Measurements from ENCODE around the gene PCGF3.
"Not testable (repeated sequence)": the region's sequence is repeated elsewhere in the genome, so short reads cannot be mapped to it uniquely, and the experiment has no call there.

PCGF3 gene

GRCh38 chr4:730511-730910 lies 24.9 kb downstream of the PCGF3 start:
- Histone ChIP-seq H3K4me3 (IDR thresholded peaks at IDR 0.05; ENCODE audit: insufficient read depth, low read depth, low read length) (no peak overlapping the region), H3K79me2 (ENCODE audit: insufficient read depth, low read depth) (no peaks in the 10 kb centered on the region), H4K20me1 (ENCODE audit: insufficient read depth) (no peaks in the 10 kb centered on the region), H3K4me1 (ENCODE audit: low read depth, poor library complexity, severe bottlenecking) (no peaks in the 10 kb centered on the region), H3K36me3 (ENCODE audit: insufficient read depth) (no peaks in the 10 kb centered on the region), H3K27ac (no peak overlapping the region), H3K27me3 (ENCODE audit: insufficient read depth, low read depth) (no peaks in the 10 kb centered on the region), H3K9ac (no peak overlapping the region), H3K4me2 (no peak overlapping the region), H2AFZ (ENCODE audit: low read depth) (no peak overlapping the region)
- TF ChIP-seq CTCF (conservative IDR thresholded peaks at IDR 0.05; ENCODE audit: low read depth, low read length): no peak

DNA sequence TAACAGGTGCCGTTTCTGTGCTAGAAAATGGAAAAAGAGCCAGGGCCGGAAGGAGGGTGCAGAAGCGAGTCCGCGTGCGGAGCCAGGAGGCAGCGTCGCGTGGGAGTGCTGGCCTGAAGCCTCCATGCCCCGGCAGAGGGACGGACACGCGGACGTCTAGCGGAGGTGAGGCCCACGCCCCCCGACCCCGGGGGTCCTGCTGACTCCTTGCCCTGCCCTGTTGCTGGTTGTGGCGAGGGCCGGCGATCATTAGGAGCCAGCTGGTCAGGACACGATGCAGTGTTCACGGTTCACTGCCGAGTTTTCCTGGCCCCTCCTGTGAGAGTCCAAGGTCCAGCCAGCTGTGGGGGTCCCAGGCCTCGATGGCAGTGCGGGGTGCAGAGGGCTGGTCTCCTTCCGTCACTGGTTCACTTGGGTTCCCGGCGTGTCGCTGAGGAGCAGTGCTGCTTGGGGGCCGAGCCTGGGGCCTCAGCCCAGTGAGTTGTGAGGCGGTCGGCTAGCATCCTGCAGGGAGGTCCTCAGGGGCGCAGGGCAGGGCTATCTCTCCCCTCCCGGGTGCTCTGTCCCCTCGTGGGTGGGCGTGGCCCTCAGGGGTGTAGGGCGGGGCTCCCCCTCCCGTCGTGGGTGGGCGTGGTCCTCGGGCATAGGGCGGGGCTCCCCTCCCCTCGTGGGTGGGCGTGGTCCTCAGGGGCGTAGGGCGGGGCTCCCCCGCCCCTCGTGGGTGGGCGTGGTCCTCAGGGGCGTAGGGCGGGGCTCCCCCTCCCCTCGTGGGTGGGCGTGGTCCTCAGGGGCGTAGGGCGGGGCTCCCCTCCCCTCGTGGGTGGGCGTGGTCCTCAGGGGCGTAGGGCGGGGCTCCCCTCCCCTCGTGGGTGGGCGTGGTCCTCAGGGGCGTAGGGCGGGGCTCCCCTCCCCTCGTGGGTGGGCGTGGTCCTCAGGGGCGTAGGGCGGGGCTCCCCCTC lies 25.6 kb downstream of the PCGF3 start:
- H3K4me2 ChIP-seq; H3K27ac ChIP-seq; H3K4me1 ChIP-seq (ENCODE audit: low read depth, poor library complexity, severe bottlenecking); H3K27me3 ChIP-seq (ENCODE audit: insufficient read depth, low read depth); H4K20me1 ChIP-seq (ENCODE audit: insufficient read depth); H2AFZ ChIP-seq (ENCODE audit: low read depth); H3K4me3 ChIP-seq (IDR thresholded peaks at IDR 0.05; ENCODE audit: insufficient read depth, low read depth, low read length); H3K36me3 ChIP-seq (ENCODE audit: insufficient read depth); H3K9ac ChIP-seq; H3K79me2 ChIP-seq (ENCODE audit: insufficient read depth, low read depth): not testable (repeated sequence)

- H3K4me1 ChIP-seq (ENCODE audit: low read depth, poor library complexity, severe bottlenecking); H2AFZ ChIP-seq (ENCODE audit: low read depth); H3K27ac ChIP-seq; H3K4me2 ChIP-seq; H3K27me3 ChIP-seq (ENCODE audit: insufficient read depth, low read depth); H3K9ac ChIP-seq; H4K20me1 ChIP-seq (ENCODE audit: insufficient read depth); H3K4me3 ChIP-seq (IDR thresholded peaks at IDR 0.05; ENCODE audit: insufficient read depth, low read depth, low read length); H3K79me2 ChIP-seq (ENCODE audit: insufficient read depth, low read depth); H3K36me3 ChIP-seq (ENCODE audit: insufficient read depth): not testable (repeated sequence)
These were observed 26.3 kb downstream of the PCGF3 start for GRCh38 chr4:731954-732353.

DNA sequence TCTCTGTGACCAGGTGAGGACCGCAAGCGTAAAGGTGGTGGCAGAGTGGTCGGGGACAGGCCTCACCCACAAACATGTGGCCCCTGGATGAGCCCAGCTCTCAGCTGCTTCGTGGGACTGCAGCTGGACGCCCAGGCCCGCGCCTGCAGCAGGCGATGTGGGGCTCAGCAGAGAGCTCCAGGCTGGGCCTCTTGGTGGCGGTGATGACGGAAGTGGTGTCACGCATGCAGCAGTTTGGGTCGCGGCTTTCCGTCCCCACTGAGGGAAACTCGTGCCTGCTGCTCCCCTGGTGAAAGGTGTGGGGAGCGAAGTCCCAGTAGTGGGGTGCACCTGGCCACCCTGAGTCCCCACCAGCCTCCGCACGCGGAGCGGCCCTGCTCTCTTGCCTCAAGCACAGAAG lies 26.9 kb downstream of the PCGF3 start:
- Histone ChIP-seq H2AFZ (ENCODE audit: low read depth) (no peak overlapping the region), H3K27me3 (ENCODE audit: insufficient read depth, low read depth) (no peaks in the 10 kb centered on the region), H3K79me2 (ENCODE audit: insufficient read depth, low read depth) (no peaks in the 10 kb centered on the region), H3K4me2 (no peak overlapping the region), H4K20me1 (ENCODE audit: insufficient read depth) (no peaks in the 10 kb centered on the region), H3K9ac (no peak overlapping the region), H3K36me3 (ENCODE audit: insufficient read depth) (no peaks in the 10 kb centered on the region), H3K4me1 (ENCODE audit: low read depth, poor library complexity, severe bottlenecking) (no peaks in the 10 kb centered on the region), H3K27ac (no peak overlapping the region), H3K4me3 (IDR thresholded peaks at IDR 0.05; ENCODE audit: insufficient read depth, low read depth, low read length) (no peak overlapping the region)
- TF ChIP-seq CTCF (conservative IDR thresholded peaks at IDR 0.05; ENCODE audit: low read depth, low read length): no peak

GRCh38 chr4:732911-733630 lies 27.4 kb downstream of the PCGF3 start:
- TF ChIP-seq CTCF (conservative IDR thresholded peaks at IDR 0.05; ENCODE audit: low read depth, low read length): no peak
- Histone ChIP-seq H3K4me3 (IDR thresholded peaks at IDR 0.05; ENCODE audit: insufficient read depth, low read depth, low read length) (no peak overlapping the region), H3K9ac (no peak overlapping the region), H3K27ac (no peak overlapping the region), H2AFZ (ENCODE audit: low read depth) (no peak overlapping the region), H3K36me3 (ENCODE audit: insufficient read depth) (no peaks in the 10 kb centered on the region), H3K4me2 (no peak overlapping the region), H4K20me1 (ENCODE audit: insufficient read depth) (no peaks in the 10 kb centered on the region), H3K4me1 (ENCODE audit: low read depth, poor library complexity, severe bottlenecking) (no peaks in the 10 kb centered on the region), H3K79me2 (ENCODE audit: insufficient read depth, low read depth) (no peaks in the 10 kb centered on the region), H3K27me3 (ENCODE audit: insufficient read depth, low read depth) (no peaks in the 10 kb centered on the region)

Data from KMS-11 (cell line).